IMR-90 (cell line): ENCODE data around the gene NEIL3. TPM values are rescaled to one million over a fixed set of nuclear protein-coding genes. Genes with fewer than 3 reads are reported as not detected.

Source experiments
- ATAC-seq: fragments of 200-7000 bp; cut with Tn5 transposase; 2 replicates; pipeline ENCODE4 v1.9.1; 2020; ENCODE audit warnings: low read depth, mild to moderate bottlenecking, moderate library complexity
- BruUV-seq: library from RNA; stranded (reverse); fragments of 400-500 nt; replicated peaks from 2 replicates; lab custom pipeline; 2021; lab: Mats Ljungman, UMichigan
- CTCF ChIA-PET: fragments of 300-600 bp; formaldehyde crosslinking; extraction: SDS; loops from one replicate; lab custom pipeline; 2021; ENCODE audit warnings: antibody characterized with exemption; lab: Yijun Ruan, JAX
- POLR2A ChIA-PET: fragments of 300-600 bp; sonication (Branson Sonifier 250); formaldehyde crosslinking; loops from one replicate; lab custom pipeline; 2022; ENCODE audit warnings: antibody characterized with exemption; ENCODE audit not compliant: unreplicated experiment; lab: Charles Lee
- DNase-seq: peaks from one replicate; pipeline ENCODE4 v3.0.0; 2013
- H2AFZ ChIP-seq: replicated peaks from 2 replicates; pipeline ENCODE3; 2013; ENCODE audit warnings: low read length, mild to moderate bottlenecking; ENCODE audit not compliant: poor library complexity
- H2AK5ac ChIP-seq: 2 replicates; pipeline ENCODE4 v1.6.1; 2013; ENCODE audit warnings: low read depth, low read length, inconsistent platforms
- H2AK9ac ChIP-seq: replicated peaks from 2 replicates; pipeline ENCODE3; 2013; ENCODE audit warnings: mild to moderate bottlenecking, low read depth, low read length, moderate library complexity; ENCODE audit not compliant: poor library complexity
- H2BK120ac ChIP-seq: 2 replicates; pipeline ENCODE4 v1.6.1; 2013; ENCODE audit warnings: low read depth, low read length, inconsistent platforms
- H2BK15ac ChIP-seq: 3 replicates; pipeline ENCODE4 v1.6.1; 2013; ENCODE audit warnings: low read depth, low read length, inconsistent platforms
- H2BK20ac ChIP-seq: 2 replicates; pipeline ENCODE4 v1.6.1; 2013; ENCODE audit warnings: low read depth, mild to moderate bottlenecking, inconsistent platforms, low read length, moderate library complexity
- H2BK5ac ChIP-seq: 2 replicates; pipeline ENCODE4 v1.6.1; 2013; ENCODE audit warnings: mild to moderate bottlenecking, low read depth, low read length, inconsistent platforms; ENCODE audit not compliant: poor library complexity, severe bottlenecking
- H3K14ac ChIP-seq: replicated peaks from 2 replicates; pipeline ENCODE4 v1.6.1; 2013; ENCODE audit warnings: low read depth, low read length, inconsistent platforms
- H3K18ac ChIP-seq: 2 replicates; pipeline ENCODE4 v1.6.1; 2013; ENCODE audit warnings: low read depth, low read length, control low read depth
- H3K23ac ChIP-seq: 2 replicates; pipeline ENCODE4 v1.6.1; 2013; ENCODE audit warnings: low read depth, low read length, inconsistent platforms
- H3K27ac ChIP-seq: 2 replicates; pipeline ENCODE4 v1.5.1; 2013; ENCODE audit warnings: mild to moderate bottlenecking, control low read depth, low read length; ENCODE audit not compliant: insufficient read depth
- H3K27me3 ChIP-seq: 2 replicates; pipeline ENCODE4 v1.6.1; 2013; ENCODE audit warnings: low read length; ENCODE audit not compliant: control insufficient read depth, insufficient read depth
- H3K36me3 ChIP-seq: 2 replicates; pipeline ENCODE4 v1.6.1; 2013; ENCODE audit warnings: low read length, mixed read lengths; ENCODE audit not compliant: control insufficient read depth, insufficient read depth
- H3K4ac ChIP-seq: 2 replicates; pipeline ENCODE4 v1.6.1; 2013; ENCODE audit warnings: low read depth, low read length, inconsistent platforms
- H3K4me1 ChIP-seq: 2 replicates; pipeline ENCODE4 v1.6.1; 2013; ENCODE audit warnings: low read length, mixed read lengths; ENCODE audit not compliant: control insufficient read depth, insufficient read depth
- H3K4me2 ChIP-seq: 2 replicates; pipeline ENCODE4 v1.6.1; 2013; ENCODE audit warnings: low read depth, mild to moderate bottlenecking, control low read depth, low read length, moderate library complexity
- H3K4me3 ChIP-seq: 2 replicates; pipeline ENCODE4 v1.5.1; 2013; ENCODE audit warnings: low read depth, mild to moderate bottlenecking, control low read depth, low read length, moderate library complexity; ENCODE audit not compliant: insufficient read depth
- H3K56ac ChIP-seq: 2 replicates; pipeline ENCODE4 v1.6.1; 2013; ENCODE audit warnings: low read length, inconsistent platforms; ENCODE audit not compliant: insufficient read depth; ENCODE audit errors: extremely low read depth
- H3K79me1 ChIP-seq, 2 experiments: 2 replicates each; pipeline ENCODE4 v1.6.1; 2013; ENCODE audit warnings: low read length in 2 of 2, inconsistent platforms in 1 of 2, low read depth in 1 of 2
- H3K9ac ChIP-seq: 2 replicates; pipeline ENCODE4 v1.6.1; 2013; ENCODE audit warnings: low read depth, low read length, control low read depth
- H3K9me1 ChIP-seq: 2 replicates; pipeline ENCODE4 v1.6.1; 2013; ENCODE audit warnings: low read length, inconsistent platforms; ENCODE audit not compliant: insufficient read depth
- H3K9me3 ChIP-seq: 2 replicates; pipeline ENCODE4 v1.6.1; 2013; ENCODE audit warnings: low read length; ENCODE audit not compliant: control insufficient read depth, insufficient read depth
- H4K20me1 ChIP-seq: 2 replicates; pipeline ENCODE4 v1.6.1; 2013; ENCODE audit warnings: low read length, inconsistent platforms; ENCODE audit not compliant: insufficient read depth
- H4K5ac ChIP-seq: 2 replicates; pipeline ENCODE4 v1.6.1; 2013; ENCODE audit warnings: mild to moderate bottlenecking, low read depth, low read length, control low read depth
- H4K8ac ChIP-seq, 2 experiments: 2 replicates each; pipeline ENCODE4 v1.6.1; 2013; ENCODE audit warnings: low read depth in 2 of 2, low read length in 2 of 2, control low read depth in 1 of 2, inconsistent platforms in 1 of 2
- H4K91ac ChIP-seq: 2 replicates; pipeline ENCODE4 v1.6.1; 2013; ENCODE audit warnings: low read depth, low read length, inconsistent platforms; ENCODE audit not compliant: insufficient read depth
- FOS ChIP-seq: fragments of 150-350 bp; IDR thresholded peaks from 2 replicates; pipeline ENCODE4 v1.6.1; 2016; ENCODE audit warnings: low read depth, low read length
- RAD21 ChIP-seq: IDR thresholded peaks from 2 replicates; pipeline ENCODE4 v1.6.1; 2012; ENCODE audit warnings: low read length, improper control_type of control experiment
- WGBS, 2 experiments: methylation state at CpG; one replicate each; pipeline versions ENCODE4 v1.1.5 to v1.1.7; 2013; ENCODE audit warnings: missing lambda C conversion rate in 2 of 2; ENCODE audit not compliant: insufficient read length in 1 of 2; ENCODE audit errors: extremely low coverage in 2 of 2; 5-methylcytosine and 5-hydroxymethylcytosine counted together
- dilution Hi-C: fragments of 300-500 bp; cut with HindIII; formaldehyde crosslinking; loops from one replicate; pipeline ENCODE4 v1.14.3; 2018; ENCODE audit warnings: low sequenced_read_pairs; ENCODE audit not compliant: unreplicated experiment
- in situ Hi-C: fragments of 300-500 bp; cut with MboI; formaldehyde crosslinking; loops from 3 replicates; pipeline ENCODE4 v1.14.3; 2019; ENCODE audit warnings: low sequenced_read_pairs, inconsistent platforms, mixed read lengths
- intact Hi-C: fragments of 100-400 bp; cut with micrococcal nuclease; formaldehyde crosslinking; loops from 2 replicates; pipeline ENCODE4 v1.10.0; 2022
- polyA plus RNA-seq, 3 experiments: library from polyadenylated mRNA; depleted of rRNA; stranded (reverse); fragments of >200 nt; gene quantifications; 2 replicates each; pipeline ENCODE4 v1.2.3, GENCODE V29; 2012; ENCODE audit warnings: low replicate concordance in 1 of 3
- total RNA-seq: library from RNA; depleted of rRNA; stranded (reverse); fragments of >200 nt; gene quantifications from 2 replicates; pipeline ENCODE4 v1.2.3, GENCODE V29; 2012
- TF ChIP-seq, protein P1 (sequence below): fragments of 150-350 bp; IDR thresholded peaks from 2 replicates; pipeline ENCODE4 v1.6.1; 2017; ENCODE audit warnings: mild to moderate bottlenecking, antibody characterized with exemption, low read length, low read depth

The NEIL3 gene
- total and polyA plus RNA-seq, 2 of the 4 experiments (the other 2 are of a cell fraction): 4.4 to 7.9 TPM

DNA sequence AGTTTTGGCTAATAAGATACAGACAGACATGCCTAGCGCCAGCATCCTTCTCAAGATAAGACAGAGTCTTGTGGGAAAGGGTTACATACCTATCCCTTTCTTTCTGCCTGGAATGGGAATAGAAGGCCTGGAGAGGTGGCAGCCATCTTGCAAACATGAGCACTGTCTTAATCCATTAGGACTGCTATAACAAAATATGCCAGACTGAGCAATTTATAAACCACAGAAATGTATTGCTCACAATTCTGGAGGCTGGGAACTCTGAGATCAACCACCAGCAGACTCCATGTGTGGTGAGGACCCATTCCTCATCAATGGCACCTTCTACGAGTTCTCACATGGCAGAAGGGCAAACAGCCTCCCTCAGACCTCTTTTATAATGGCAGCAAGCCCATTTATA, 26.5 kb upstream of the NEIL3 start:
- H3K4me2 ChIP-seq: no peak overlapping the region
- ChIA-PET CTCF (no interaction called here), POLR2A (no interaction called here)
- peaks cover 4% of the 10 kb centered on the region for H3K4me1 ChIP-seq
- no peak overlapping the region for H4K91ac ChIP-seq
- no peaks in the 10 kb centered on the region for H3K79me1 ChIP-seq
- H3K9me1 ChIP-seq: no peaks in the 10 kb centered on the region
- H2BK15ac ChIP-seq: no peak overlapping the region
- 0 out of 4 replicates have a peak overlapping the region, but pooled peaks of 1 of the 2 experiments have one; percentile 26 for H4K8ac ChIP-seq
- no TSS peak for BruUV-seq
- H3K27me3 ChIP-seq: no peaks in the 10 kb centered on the region
- no peak overlapping the region for H3K9ac ChIP-seq
- ATAC-seq (peak; percentile 75), DNase-seq (peak; percentile 74)
- H3K36me3 ChIP-seq: no peaks in the 10 kb centered on the region
- dilution Hi-C loops: no loop called here
- TF ChIP-seq RAD21: no peak
- TF ChIP-seq, protein P1, sequence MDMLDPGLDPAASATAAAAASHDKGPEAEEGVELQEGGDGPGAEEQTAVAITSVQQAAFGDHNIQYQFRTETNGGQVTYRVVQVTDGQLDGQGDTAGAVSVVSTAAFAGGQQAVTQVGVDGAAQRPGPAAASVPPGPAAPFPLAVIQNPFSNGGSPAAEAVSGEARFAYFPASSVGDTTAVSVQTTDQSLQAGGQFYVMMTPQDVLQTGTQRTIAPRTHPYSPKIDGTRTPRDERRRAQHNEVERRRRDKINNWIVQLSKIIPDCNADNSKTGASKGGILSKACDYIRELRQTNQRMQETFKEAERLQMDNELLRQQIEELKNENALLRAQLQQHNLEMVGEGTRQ: no peak
- no peak for TF ChIP-seq FOS
- no peak overlapping the region for H3K56ac ChIP-seq
- H2AFZ ChIP-seq: peak overlapping the region; percentile 60
- H2BK5ac ChIP-seq: no peak overlapping the region
- no CpG with 5 or more reads among the region's 2 CpGs for WGBS, 2 experiments
- no peak overlapping the region for H2AK5ac ChIP-seq
- in situ Hi-C loops: no loop called here
- H3K23ac ChIP-seq: 0 out of 2 replicates have a peak overlapping the region, but pooled peaks have one; percentile 16
- H3K4ac ChIP-seq: no peak overlapping the region
- H3K18ac ChIP-seq: peak overlapping the region; percentile 64; the same call in 1 of the 2 replicates
- H3K4me3 ChIP-seq: no peak overlapping the region
- intact Hi-C loops: no loop called here
- peak overlapping the region; percentile 59; the same call in 1 of the 2 replicates for H2BK20ac ChIP-seq
- no peak overlapping the region for H2AK9ac ChIP-seq
- H3K14ac ChIP-seq: no peak overlapping the region
- H2BK120ac ChIP-seq: no peak overlapping the region
- H3K27ac ChIP-seq: peak overlapping the region; percentile 25; the same call in 1 of the 2 replicates
- H4K20me1 ChIP-seq: no peaks in the 10 kb centered on the region
- peak overlapping the region; percentile 80; the same call in 1 of the 2 replicates for H4K5ac ChIP-seq
- no peaks in the 10 kb centered on the region for H3K9me3 ChIP-seq
